GM12878 (cell line): ENCODE data around the gene AGXT. TPM values are rescaled to one million over a fixed set of nuclear protein-coding genes. Genes with fewer than 3 reads are reported as not detected.

Source experiments
- ATAC-seq: fragments of 200-7000 bp; cut with Tn5 transposase; 3 replicates; pipeline ENCODE4 v1.9.1; 2020; ENCODE audit warnings: mild to moderate bottlenecking, moderate library complexity
- BruUV-seq: library from RNA; stranded (reverse); fragments of 400-500 nt; replicated peaks from 2 replicates; lab custom pipeline; 2021; lab: Mats Ljungman, UMichigan
- CTCF ChIA-PET: fragments of 300-600 bp; sonication (Branson Sonifier 250); formaldehyde crosslinking; extraction: SDS; loops from one replicate; lab custom pipeline; 2021; ENCODE audit warnings: inconsistent platforms; lab: Yijun Ruan, JAX
- POLR2A ChIA-PET: fragments of 350-600 bp; formaldehyde crosslinking; extraction: SDS; loops from one replicate; lab custom pipeline; 2021; ENCODE audit warnings: inconsistent platforms; lab: Charles Lee
- RAD21 ChIA-PET: fragments of 300-600 bp; sonication (Branson Sonifier 250); formaldehyde crosslinking; loops from one replicate; lab custom pipeline; 2023; ENCODE audit warnings: antibody characterized with exemption; ENCODE audit not compliant: unreplicated experiment; lab: Charles Lee
- SMC1A ChIA-PET: fragments of 300-600 bp; sonication (Branson Sonifier 250); formaldehyde crosslinking; loops from one replicate; lab custom pipeline; 2023; ENCODE audit not compliant: unreplicated experiment, uncharacterized antibody; lab: Charles Lee
- DNase-seq: peaks from one replicate; pipeline ENCODE4 v3.0.0-alpha.2; 2011; ENCODE audit warnings: low read depth, low spot score
- FAIRE-seq: peaks from 3 replicates; lab custom pipeline; 2011; peaks lifted over from hg19 to GRCh38; lab: Jason Lieb, UNC
- H2AFZ ChIP-seq: 2 replicates; pipeline ENCODE4 v1.6.0; 2011; ENCODE audit warnings: low read depth, low read length, control low read depth; ENCODE audit not compliant: control insufficient read depth
- H3K27ac ChIP-seq: 2 replicates; pipeline ENCODE4 v1.5.1; 2011; ENCODE audit warnings: control low read depth; ENCODE audit not compliant: control insufficient read depth, insufficient read depth
- H3K27me3 ChIP-seq, 2 experiments: replicated peaks in 1 of 2; 2 replicates each; pipeline versions ENCODE4 v1.6.0 to v1.6.1; 2011; ENCODE audit warnings: low read length in 1 of 2; ENCODE audit not compliant: control insufficient read depth in 2 of 2, insufficient read depth in 2 of 2
- H3K36me3 ChIP-seq, 2 experiments: 2 replicates each; pipeline ENCODE4 v1.5.1; 2011; ENCODE audit warnings: low read length in 1 of 2; ENCODE audit not compliant: control insufficient read depth in 2 of 2, insufficient read depth in 2 of 2
- H3K4me1 ChIP-seq: 2 replicates; pipeline ENCODE4 v1.6.1; 2011; ENCODE audit warnings: mild to moderate bottlenecking, low read length, moderate library complexity, mixed read lengths; ENCODE audit not compliant: control insufficient read depth, insufficient read depth
- H3K4me2 ChIP-seq: 2 replicates; pipeline ENCODE4 v1.6.0; 2011; ENCODE audit warnings: control low read depth; ENCODE audit not compliant: control insufficient read depth, insufficient read depth
- H3K4me3 ChIP-seq: fragments of 200-600 bp; sonication (generic); 2 replicates; pipeline ENCODE4 v1.5.1; 2016
- H3K79me2 ChIP-seq: 2 replicates; pipeline ENCODE4 v1.6.0; 2011; ENCODE audit warnings: low read length; ENCODE audit not compliant: control insufficient read depth, insufficient read depth
- H3K9ac ChIP-seq: 2 replicates; pipeline ENCODE4 v1.8.0; 2011; ENCODE audit warnings: low read length, control low read depth, mixed read lengths; ENCODE audit not compliant: control insufficient read depth, insufficient read depth
- H3K9me3 ChIP-seq: replicated peaks from 3 replicates; pipeline ENCODE4 v1.5.1; 2011; ENCODE audit warnings: mild to moderate bottlenecking, low read length; ENCODE audit not compliant: control insufficient read depth, insufficient read depth
- H4K20me1 ChIP-seq: 2 replicates; pipeline ENCODE4 v1.6.0; 2011; ENCODE audit not compliant: control insufficient read depth, insufficient read depth
- BRCA1 ChIP-seq: IDR thresholded peaks from 2 replicates; pipeline ENCODE4 v1.6.1; 2011; ENCODE audit warnings: low read depth, low read length, improper control_type of control experiment
- CREM ChIP-seq: IDR thresholded peaks from 2 replicates; pipeline ENCODE4 v1.6.1; 2014; ENCODE audit warnings: antibody characterized with exemption, low read depth
- EED ChIP-seq: sonication (generic); IDR thresholded peaks from 2 replicates; pipeline ENCODE4 v1.6.1; 2016; ENCODE audit warnings: antibody characterized with exemption, low read depth
- HSF1 ChIP-seq: fragments of 150-350 bp; IDR thresholded peaks from 2 replicates; pipeline ENCODE4 v1.6.1; 2014; ENCODE audit warnings: mild to moderate bottlenecking, low read depth, low read length
- MEF2A ChIP-seq: IDR thresholded peaks from 2 replicates; pipeline ENCODE4 v1.6.1; 2011; ENCODE audit warnings: low read depth, mild to moderate bottlenecking, low read length, moderate library complexity; ENCODE audit not compliant: insufficient read depth
- NFYA ChIP-seq: IDR thresholded peaks from 2 replicates; pipeline ENCODE4 v1.6.1; 2011; ENCODE audit warnings: low read depth, mild to moderate bottlenecking, low read length, improper control_type of control experiment, borderline replicate concordance
- POLR2A ChIP-seq: IDR thresholded peaks from 2 replicates; pipeline ENCODE4 v1.6.1; 2011; ENCODE audit warnings: low read depth, mild to moderate bottlenecking, low read length
- PRDM15 ChIP-seq: fragments of 450-650 bp; formaldehyde crosslinking; IDR thresholded peaks from 2 replicates; pipeline ENCODE4 v1.4.0; 2020; ENCODE audit warnings: mild to moderate bottlenecking, moderate library complexity
- SKIL ChIP-seq: fragments of 450-650 bp; IDR thresholded peaks from 2 replicates; pipeline ENCODE4 v1.6.1; 2017; ENCODE audit warnings: mild to moderate bottlenecking, low read depth, inconsistent platforms; ENCODE audit not compliant: poor library complexity, severe bottlenecking
- SPI1 ChIP-seq: IDR thresholded peaks from 2 replicates; pipeline ENCODE4 v1.6.1; 2011; ENCODE audit warnings: low read depth, mild to moderate bottlenecking, low read length, moderate library complexity, borderline replicate concordance; ENCODE audit not compliant: insufficient read depth
- TARDBP ChIP-seq: IDR thresholded peaks from 2 replicates; pipeline ENCODE4 v1.6.1; 2016; ENCODE audit warnings: borderline replicate concordance
- TCF3 ChIP-seq: IDR thresholded peaks from 2 replicates; pipeline ENCODE4 v1.6.1; 2012; ENCODE audit warnings: low read depth, mild to moderate bottlenecking, low read length, borderline replicate concordance; ENCODE audit not compliant: insufficient read depth
- YY1 ChIP-seq: IDR thresholded peaks from 2 replicates; pipeline ENCODE4 v1.6.1; 2011; ENCODE audit warnings: low read depth, mild to moderate bottlenecking, low read length
- WGBS: methylation state at CpG from one replicate; pipeline ENCODE4 v1.1.6; 2016; ENCODE audit warnings: low lambda C conversion rate; ENCODE audit not compliant: insufficient replicate concordance, insufficient coverage; ENCODE audit errors: missing lambda C conversion rate; 5-methylcytosine and 5-hydroxymethylcytosine counted together
- in situ Hi-C: fragments of 300-500 bp; cut with MboI; formaldehyde crosslinking; loops from 9 replicates; pipeline ENCODE4 v1.14.3; 2018; ENCODE audit warnings: mixed read lengths
- intact Hi-C: fragments of 100-400 bp; cut with micrococcal nuclease; formaldehyde crosslinking; loops from one replicate; pipeline ENCODE4 v1.14.2; 2022; ENCODE audit not compliant: unreplicated experiment
- polyA plus RNA-seq, 11 experiments: library from polyadenylated mRNA; depleted of rRNA in 4 of 11; unstranded in 6 of 11; stranded (reverse) in 5 of 11; fragments of >200 nt; fragmentation: Nextera tagmentation in 4 of 11; fragmentation: Illumina TruSeq in 1 of 11; extraction: Ambion mirVana in 4 of 11; extraction: Trizol in 1 of 11; gene quantifications; 1 replicate in 1 of 11; 2 replicates in 10 of 11; pipeline versions ENCODE4 v1.2.1 to v1.2.3, GENCODE V29; 2011 to 2016; ENCODE audit warnings: inconsistent platforms in 2 of 11, missing spikeins in 2 of 11, low read depth in 1 of 11
- total RNA-seq, 4 experiments: library from RNA; depleted of rRNA in 3 of 4; stranded (reverse); fragments of >200 nt in 3 of 4; fragmentation: Illumina TruSeq in 1 of 4; extraction: Trizol in 1 of 4; gene quantifications; 2 replicates each; pipeline versions ENCODE4 v1.2.1 to v1.2.3, GENCODE V29; 2013 to 2021

AGXT gene
- total and polyA plus RNA-seq, 10 of the 15 experiments (the other 5 are each of a cell fraction or from before 2014, with no cell fraction given), result 0.18 TPM; not detected in 9

GRCh38 chr2:240819126-240819857 is 49.3 kb upstream of the AGXT start (continued):
- TF ChIP-seq NFYA, result no peak
- TF ChIP-seq, all 136 proteins: peak for 0

- no peak for TF ChIP-seq YY1
- no peak for TF ChIP-seq EED
- no peak for TF ChIP-seq HSF1
- no peak for TF ChIP-seq SPI1
- no peak for TF ChIP-seq CREM
- TF ChIP-seq TCF3, result no peak
- no peak for TF ChIP-seq MEF2A
- no peak for TF ChIP-seq SKIL
- no peak for TF ChIP-seq PRDM15
- TF ChIP-seq BRCA1, result no peak
- TF ChIP-seq POLR2A, result no peak
- TF ChIP-seq TARDBP, result no peak
- Histone ChIP-seq H3K9ac (no peak within 1 kb of the TSS), H3K27me3 (peaks cover 10 to 13% of the 10 kb centered on the region in 2 experiments), H3K4me2 (no peak within 1 kb of the TSS), H3K4me1 (no peaks in the 10 kb centered on the region), H3K9me3 (no peaks in the 10 kb centered on the region; the same call in 2 of the 3 replicates), H3K36me3 (no peaks in the 10 kb centered on the region), H2AFZ (no peak within 1 kb of the TSS), H3K79me2 (no peaks in the 10 kb centered on the region), H4K20me1 (no peaks in the 10 kb centered on the region), H3K27ac (no peak within 1 kb of the TSS), H3K4me3 (no peak within 1 kb of the TSS)
- no TSS peak for BruUV-seq
- no peak for DNase-seq
- SMC1A ChIA-PET, result no interaction called here
- CTCF ChIA-PET, result no interaction called here
- FAIRE-seq, result no peak
- no peak for ATAC-seq
- WGBS, result 4% methylated on average over 7 of the region's 104 CpGs
- intact Hi-C loops (no loop called here), in situ Hi-C loops (no loop called here)
- POLR2A ChIA-PET, result no interaction called here
- RAD21 ChIA-PET, result no interaction called here
Measured at GRCh38 chr2:240819858-240820606, 48.6 kb upstream of the AGXT start, which contains the start of gene KIF1A. TSS of gene KIF1A (minus strand) at chr2:240820219. CDS start at chr2:240797752, 22,467 bp downstream.
